ENCODE results near the gene RAB40B.

DNA sequence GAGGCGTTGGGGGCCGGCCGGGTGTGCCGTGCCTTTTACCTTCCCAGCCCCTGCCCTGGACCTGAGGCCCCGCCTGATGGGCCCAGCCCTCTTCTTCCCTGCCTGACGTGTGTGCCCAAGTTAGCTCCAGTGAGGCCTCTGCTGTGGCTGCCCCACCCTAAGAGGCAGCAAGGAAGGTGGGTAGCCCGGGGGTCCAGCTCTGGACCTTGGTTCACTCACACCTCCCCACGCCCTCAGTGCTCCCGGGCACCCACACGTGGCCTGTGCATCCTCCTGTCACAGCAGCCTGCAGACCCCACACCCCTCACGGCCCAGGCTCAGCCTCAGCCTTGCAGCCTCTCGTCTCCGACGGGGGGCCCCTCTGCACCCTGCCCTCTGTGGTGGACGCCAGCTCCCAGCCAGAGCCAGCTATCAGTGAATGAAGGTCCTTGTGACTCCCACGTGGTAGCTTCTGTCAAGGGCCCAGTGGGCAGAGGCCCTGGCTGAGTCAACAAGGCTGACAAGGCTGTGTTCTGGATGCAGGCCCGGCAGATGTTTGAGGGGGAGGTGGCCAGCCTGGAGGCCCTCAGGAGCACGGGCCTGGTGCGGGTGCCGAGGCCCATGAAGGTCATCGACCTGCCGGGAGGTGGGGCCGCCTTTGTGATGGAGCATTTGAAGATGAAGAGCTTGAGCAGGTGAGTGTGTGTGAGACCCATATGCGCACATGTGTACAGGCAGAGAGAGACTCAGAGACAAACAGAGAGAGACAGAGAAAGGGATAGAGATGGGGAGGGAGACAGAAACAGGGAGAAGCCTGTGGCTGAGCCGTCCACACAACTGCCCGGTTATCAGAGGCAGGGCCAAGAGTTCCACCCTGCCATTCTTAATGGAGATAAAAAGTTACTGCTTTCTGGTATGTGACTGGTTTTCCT is 39.7 kb upstream of the RAB40B start:
- TF ChIP-seq, protein P1, sequence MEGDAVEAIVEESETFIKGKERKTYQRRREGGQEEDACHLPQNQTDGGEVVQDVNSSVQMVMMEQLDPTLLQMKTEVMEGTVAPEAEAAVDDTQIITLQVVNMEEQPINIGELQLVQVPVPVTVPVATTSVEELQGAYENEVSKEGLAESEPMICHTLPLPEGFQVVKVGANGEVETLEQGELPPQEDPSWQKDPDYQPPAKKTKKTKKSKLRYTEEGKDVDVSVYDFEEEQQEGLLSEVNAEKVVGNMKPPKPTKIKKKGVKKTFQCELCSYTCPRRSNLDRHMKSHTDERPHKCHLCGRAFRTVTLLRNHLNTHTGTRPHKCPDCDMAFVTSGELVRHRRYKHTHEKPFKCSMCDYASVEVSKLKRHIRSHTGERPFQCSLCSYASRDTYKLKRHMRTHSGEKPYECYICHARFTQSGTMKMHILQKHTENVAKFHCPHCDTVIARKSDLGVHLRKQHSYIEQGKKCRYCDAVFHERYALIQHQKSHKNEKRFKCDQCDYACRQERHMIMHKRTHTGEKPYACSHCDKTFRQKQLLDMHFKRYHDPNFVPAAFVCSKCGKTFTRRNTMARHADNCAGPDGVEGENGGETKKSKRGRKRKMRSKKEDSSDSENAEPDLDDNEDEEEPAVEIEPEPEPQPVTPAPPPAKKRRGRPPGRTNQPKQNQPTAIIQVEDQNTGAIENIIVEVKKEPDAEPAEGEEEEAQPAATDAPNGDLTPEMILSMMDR (conservative IDR thresholded peaks at IDR 0.05; ENCODE audit: low read depth, low read length), result no peak
- TF ChIP-seq POLR2A (IDR thresholded peaks at IDR 0.05; ENCODE audit: low read depth, low read length) (no peak), CHD1 (IDR thresholded peaks at IDR 0.05; ENCODE audit: low read depth, low read length) (no peak), RCOR1 (IDR thresholded peaks at IDR 0.05; ENCODE audit: insufficient replicate concordance, low read length) (no peak), MXI1 (IDR thresholded peaks at IDR 0.05; ENCODE audit: borderline replicate concordance, low read depth, low read length) (no peak), FOS (IDR thresholded peaks at IDR 0.05; ENCODE audit: low read depth, low read length) (no peak), MAZ (IDR thresholded peaks at IDR 0.05; ENCODE audit: borderline replicate concordance, low read depth, low read length) (no peak), CEBPB (IDR thresholded peaks at IDR 0.05; ENCODE audit: low read depth, low read length) (no peak), BHLHE40 (IDR thresholded peaks at IDR 0.05; ENCODE audit: low read depth, low read length) (no peak)
- TF ChIP-seq, protein P2, sequence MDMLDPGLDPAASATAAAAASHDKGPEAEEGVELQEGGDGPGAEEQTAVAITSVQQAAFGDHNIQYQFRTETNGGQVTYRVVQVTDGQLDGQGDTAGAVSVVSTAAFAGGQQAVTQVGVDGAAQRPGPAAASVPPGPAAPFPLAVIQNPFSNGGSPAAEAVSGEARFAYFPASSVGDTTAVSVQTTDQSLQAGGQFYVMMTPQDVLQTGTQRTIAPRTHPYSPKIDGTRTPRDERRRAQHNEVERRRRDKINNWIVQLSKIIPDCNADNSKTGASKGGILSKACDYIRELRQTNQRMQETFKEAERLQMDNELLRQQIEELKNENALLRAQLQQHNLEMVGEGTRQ (IDR thresholded peaks at IDR 0.05; ENCODE audit: low read depth, low read length), result no peak
- TF ChIP-seq, protein P3, sequence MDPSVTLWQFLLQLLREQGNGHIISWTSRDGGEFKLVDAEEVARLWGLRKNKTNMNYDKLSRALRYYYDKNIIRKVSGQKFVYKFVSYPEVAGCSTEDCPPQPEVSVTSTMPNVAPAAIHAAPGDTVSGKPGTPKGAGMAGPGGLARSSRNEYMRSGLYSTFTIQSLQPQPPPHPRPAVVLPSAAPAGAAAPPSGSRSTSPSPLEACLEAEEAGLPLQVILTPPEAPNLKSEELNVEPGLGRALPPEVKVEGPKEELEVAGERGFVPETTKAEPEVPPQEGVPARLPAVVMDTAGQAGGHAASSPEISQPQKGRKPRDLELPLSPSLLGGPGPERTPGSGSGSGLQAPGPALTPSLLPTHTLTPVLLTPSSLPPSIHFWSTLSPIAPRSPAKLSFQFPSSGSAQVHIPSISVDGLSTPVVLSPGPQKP (IDR thresholded peaks at IDR 0.05; ENCODE audit: borderline replicate concordance, low read depth, low read length), result no peak
